GM18526 (cell line): ENCODE results near the gene MRTFB.

Experiments used
- POLR2A ChIP-seq: IDR thresholded peaks from 3 replicates; pipeline ENCODE4 v1.6.1; 2011; ENCODE audit not compliant: insufficient read length; ENCODE audit errors: extremely low read depth

The MRTFB gene

GRCh38 chr16:14215941-14216340, 144.8 kb downstream of the MRTFB start:
- no peak for TF ChIP-seq POLR2A

DNA sequence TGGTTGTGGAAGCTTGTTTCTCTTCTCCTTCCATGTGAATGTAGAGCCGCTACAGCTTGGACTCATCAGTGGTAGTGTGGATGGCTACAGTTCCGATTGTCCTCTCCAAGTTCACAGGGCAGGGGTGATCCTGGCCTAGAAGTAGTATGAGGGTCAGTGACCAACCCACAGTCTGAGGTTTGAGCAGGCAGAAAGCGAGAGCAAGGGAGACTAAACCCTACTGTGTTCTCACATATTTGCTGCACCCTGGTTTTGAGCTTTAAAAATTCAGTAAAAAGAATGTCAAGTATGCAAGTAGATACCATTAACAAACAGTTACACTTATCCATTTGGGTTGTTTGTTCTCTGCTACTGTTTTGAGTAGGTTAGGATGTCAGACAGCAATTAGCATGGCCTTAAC, 148.9 kb downstream of the MRTFB start:
- TF ChIP-seq POLR2A, result no peak

DNA sequence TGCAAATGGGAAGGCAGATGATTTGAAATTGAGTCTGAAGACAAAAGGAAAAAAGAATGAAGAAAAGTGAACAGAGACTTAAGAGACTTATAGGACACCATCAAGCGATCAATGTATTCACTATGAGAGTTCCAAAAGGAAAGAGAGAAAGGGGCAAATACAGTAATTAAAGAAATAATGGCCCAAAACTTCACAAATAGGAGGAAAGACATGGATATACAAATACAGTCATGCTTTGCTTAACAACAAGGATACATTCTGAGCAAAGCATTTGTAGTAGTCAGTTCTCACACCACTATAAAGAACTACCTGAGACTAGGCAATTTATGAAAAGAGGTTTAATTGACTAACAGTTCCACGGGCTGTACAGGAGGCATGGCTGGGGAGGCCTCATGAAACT, 152.5 kb downstream of the MRTFB start:
- TF ChIP-seq POLR2A, result no peak

DNA sequence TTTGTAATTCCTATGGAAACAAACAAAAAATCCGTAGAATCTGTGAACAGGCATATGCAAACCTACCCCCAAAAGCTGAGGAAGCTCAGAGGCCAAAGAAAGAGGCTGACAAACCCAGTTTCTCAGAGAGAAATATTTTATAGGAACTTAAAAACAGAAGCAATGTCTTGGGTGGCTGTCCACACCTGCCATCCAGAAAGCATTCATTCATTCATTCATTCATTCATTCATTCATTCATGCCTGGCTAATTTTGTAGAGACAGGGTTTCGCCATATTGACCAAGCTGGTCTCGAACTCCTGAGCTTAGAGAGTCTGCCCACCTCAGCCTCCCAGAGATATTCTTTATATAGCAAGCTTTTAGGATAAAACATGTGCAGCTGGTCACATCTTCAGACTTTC, 154.3 kb downstream of the MRTFB start:
- TF ChIP-seq POLR2A, result no peak

- TF ChIP-seq POLR2A, result no peak
Measured at GRCh38 chr16:14232106-14232864, 161.2 kb downstream of the MRTFB start.

GRCh38 chr16:14236401-14236800, 165.3 kb downstream of the MRTFB start:
- TF ChIP-seq POLR2A, result no peak

- TF ChIP-seq POLR2A, result no peak
Measured at GRCh38 chr16:14238756-14239155, 167.6 kb downstream of the MRTFB start.

- no peak for TF ChIP-seq POLR2A
Measured at GRCh38 chr16:14239791-14240190, 168.7 kb downstream of the MRTFB start.

DNA sequence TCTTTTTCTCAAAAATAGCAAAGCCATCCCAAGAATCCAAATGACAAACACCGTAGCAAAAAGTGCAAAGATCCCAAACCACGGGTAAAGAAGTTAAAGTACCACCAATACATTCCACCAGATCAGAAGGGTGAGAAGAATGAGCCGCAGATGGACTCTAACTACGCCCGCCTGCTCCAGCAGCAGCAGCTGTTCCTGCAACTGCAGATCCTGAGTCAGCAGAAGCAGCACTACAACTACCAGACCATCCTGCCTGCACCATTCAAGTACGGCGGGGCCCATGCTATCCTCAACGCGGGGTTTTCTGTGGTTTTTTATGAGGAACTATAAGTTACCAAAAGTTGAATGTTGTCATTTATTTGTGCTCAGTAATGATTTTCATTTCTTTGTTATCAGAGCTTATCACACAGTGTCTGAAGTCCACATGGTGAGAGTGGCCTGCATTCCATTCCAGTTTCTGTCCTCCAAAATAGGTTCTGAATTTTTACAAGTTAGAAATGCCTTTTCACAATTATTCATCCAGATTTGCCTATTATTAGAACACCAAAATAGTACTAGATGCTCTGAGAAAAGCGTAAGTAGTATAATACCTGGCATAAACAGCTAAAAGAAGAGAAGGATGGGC, 169.2 kb downstream of the MRTFB start:
- TF ChIP-seq POLR2A, result no peak

GRCh38 chr16:14240964-14241363, 169.8 kb downstream of the MRTFB start:
- TF ChIP-seq POLR2A, result no peak

DNA sequence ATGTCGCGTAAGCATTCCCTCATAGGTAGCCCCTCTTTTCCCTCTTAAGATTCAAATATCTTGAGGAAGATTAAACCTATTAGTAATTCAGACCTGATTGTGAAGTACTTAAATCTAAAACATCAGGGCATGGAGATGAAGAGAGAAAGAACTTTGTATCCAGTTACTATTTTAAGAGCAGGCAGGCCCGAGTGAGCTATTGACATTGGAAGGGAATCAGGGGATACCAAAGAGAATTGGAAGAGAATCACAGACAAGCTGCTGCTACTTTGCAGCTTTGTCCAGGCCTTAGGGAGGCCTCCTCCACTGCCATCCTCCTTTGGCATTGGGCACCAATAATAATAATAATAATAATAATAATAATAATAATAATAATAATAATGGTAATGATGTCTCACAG, 170.5 kb downstream of the MRTFB start:
- no peak for TF ChIP-seq POLR2A

- no peak for TF ChIP-seq POLR2A
Measured at GRCh38 chr16:14242769-14243168, 171.7 kb downstream of the MRTFB start.

DNA sequence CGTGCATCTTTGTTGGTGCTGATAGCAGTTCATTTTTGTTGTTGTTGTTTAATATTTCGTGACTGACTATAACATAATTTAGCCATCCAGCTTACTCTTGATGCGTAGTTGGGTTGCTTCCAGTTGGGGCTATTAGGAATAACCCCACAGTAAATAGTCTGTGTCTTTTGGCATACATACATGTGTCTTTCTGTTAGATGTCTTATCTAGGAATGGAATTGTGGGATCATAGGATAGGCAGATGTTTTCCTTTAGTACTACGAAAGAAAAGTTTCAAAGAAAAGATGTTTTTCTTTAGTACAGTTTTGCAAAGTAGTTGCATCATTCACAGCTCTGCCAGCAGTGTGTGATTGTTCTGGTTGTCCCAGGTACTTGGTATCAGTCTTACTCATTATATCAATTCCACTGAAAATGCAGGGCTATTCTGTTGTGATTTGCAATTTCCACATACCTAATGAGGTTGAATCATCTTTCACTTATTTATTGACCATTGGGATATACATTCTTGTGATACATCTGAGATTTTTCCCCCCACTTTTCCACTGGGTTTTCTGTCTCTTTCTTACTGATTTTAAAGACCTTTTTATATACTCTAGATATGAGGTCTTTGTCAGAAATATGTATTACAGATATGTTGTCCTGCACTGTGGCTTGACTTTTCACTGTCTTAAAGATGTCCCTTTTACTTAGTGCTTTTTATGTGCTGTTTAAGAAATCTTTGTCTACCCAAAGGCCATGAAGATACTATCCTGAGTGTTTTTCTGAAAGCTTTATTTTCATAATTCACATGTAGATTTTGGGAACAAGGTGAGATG, 173.3 kb downstream of the MRTFB start:
- TF ChIP-seq POLR2A, result no peak

DNA sequence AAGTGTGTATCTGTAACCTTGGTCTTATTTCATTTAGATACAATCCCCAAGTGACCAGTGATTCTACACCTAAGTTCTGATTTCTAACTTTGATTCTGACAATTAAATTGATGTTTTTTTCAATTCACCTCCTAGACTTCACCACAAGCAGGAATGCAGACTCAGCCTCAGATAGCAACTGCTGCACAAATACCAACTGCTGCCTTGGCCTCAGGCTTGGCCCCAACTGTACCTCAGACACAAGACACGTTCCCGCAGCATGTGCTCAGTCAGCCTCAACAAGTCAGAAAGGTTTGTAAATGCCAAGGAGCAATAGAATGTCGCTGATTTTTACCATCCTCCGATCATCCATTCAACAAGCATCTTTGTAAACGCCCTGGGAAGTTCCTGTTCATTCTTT, 177.7 kb downstream of the MRTFB start:
- TF ChIP-seq POLR2A, result no peak

DNA sequence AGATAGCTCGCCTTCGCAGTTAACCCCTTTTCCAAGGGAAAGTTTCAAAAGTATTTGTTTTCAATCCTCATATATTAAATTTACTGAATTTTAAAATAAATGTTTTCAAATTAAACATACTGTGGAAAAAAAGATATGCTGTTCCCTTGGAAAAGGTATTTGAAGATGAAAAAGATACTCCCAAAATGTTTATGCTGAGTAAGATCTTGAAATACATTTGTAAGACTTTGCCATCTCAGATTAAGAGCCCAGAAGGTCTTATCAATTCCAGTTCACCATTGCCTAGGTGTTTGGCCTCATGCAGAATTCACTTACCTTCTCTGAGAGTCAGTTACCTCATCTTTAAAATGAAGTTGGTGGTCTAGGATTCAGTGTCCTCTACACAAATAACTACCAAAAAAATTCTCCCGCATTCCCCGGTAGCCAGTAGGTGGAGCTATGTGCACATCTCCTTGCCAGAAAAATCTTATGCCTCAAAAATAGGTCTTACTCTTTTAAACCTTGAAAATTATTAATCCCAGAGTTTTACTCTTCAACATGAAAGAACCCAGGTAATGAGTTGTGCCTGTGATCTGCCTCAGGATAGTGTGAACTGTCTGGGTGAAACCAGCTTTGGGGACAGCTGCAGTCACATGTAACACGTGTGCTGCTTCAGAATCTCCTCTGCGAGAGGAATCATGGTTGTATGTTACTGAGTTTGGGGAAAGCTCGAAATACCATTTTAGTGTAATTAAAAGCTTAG, 178.3 kb downstream of the MRTFB start:
- TF ChIP-seq POLR2A, result no peak

- TF ChIP-seq POLR2A, result no peak
Measured at GRCh38 chr16:14251419-14251818, 180.3 kb downstream of the MRTFB start.

DNA sequence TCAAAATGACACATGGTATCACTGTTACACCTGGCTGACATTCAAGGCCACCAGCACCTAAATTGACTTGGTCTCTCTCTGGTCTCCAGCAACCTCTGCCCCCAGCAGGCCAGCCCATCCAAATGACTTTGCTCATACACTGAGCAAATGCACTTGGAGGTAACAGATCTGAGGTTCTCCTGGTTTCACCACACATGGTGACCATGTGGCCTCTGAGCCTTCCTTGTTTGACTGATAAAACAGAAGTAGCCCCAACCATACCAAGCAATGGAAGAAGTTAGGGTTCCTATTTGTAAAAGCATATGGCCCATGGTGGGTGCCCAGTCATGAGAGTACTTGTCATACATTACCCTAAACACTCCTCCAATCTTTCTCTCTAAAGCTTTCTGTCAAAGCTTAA, 181.7 kb downstream of the MRTFB start:
- no peak for TF ChIP-seq POLR2A
